WTC11 (cell line): ENCODE measurements around the gene DCAF8L2. TPM values are rescaled to one million over a fixed set of nuclear protein-coding genes. Genes with fewer than 3 reads are reported as not detected.

Experiments used
- ATAC-seq: fragments of 200-7000 bp; cut with Tn5 transposase; 2 replicates; pipeline ENCODE4 v1.10.0; 2021; ENCODE audit warnings: mild to moderate bottlenecking, moderate library complexity
- CTCF ChIA-PET: fragments of 300-600 bp; sonication (Branson Sonifier 250); formaldehyde crosslinking; loops from one replicate; lab custom pipeline; 2021; ENCODE audit warnings: antibody characterized with exemption; lab: Charles Lee
- POLR2A ChIA-PET: fragments of 350-600 bp; sonication (Branson Sonifier 250); formaldehyde crosslinking; loops from one replicate; lab custom pipeline; 2021; ENCODE audit warnings: antibody characterized with exemption; lab: Charles Lee
- DNase-seq: peaks from one replicate; pipeline ENCODE4 v3.0.0; 2021; ENCODE audit warnings: low spot score
- H3K27ac Mint-ChIP-seq: 2 replicates; pipeline ENCODE4 v1.8.0; 2021; ENCODE audit warnings: mixed read lengths
- H3K27me3 Mint-ChIP-seq: 2 replicates; pipeline ENCODE4 v1.8.0; 2021; ENCODE audit warnings: low read depth, mild to moderate bottlenecking, moderate library complexity, mixed read lengths
- H3K36me3 Mint-ChIP-seq: 2 replicates; pipeline ENCODE4 v1.8.0; 2021; ENCODE audit warnings: mixed read lengths
- H3K4me1 Mint-ChIP-seq: 2 replicates; pipeline ENCODE4 v1.8.0; 2022; ENCODE audit warnings: mixed read lengths
- H3K4me3 Mint-ChIP-seq: 2 replicates; pipeline ENCODE4 v1.8.0; 2021; ENCODE audit warnings: mild to moderate bottlenecking, moderate library complexity, mixed read lengths
- H3K9me3 Mint-ChIP-seq: 2 replicates; pipeline ENCODE4 v1.8.0; 2021; ENCODE audit warnings: mixed read lengths
- AFF4 ChIP-seq: sonication (generic); formaldehyde crosslinking; IDR thresholded peaks from 2 replicates; pipeline ENCODE4 v1.8.1; 2023; ENCODE audit warnings: mild to moderate bottlenecking, missing genetic modification reagents, borderline replicate concordance
- ATF1 ChIP-seq: sonication (generic); formaldehyde crosslinking; IDR thresholded peaks from 2 replicates; pipeline ENCODE4 v1.8.1; 2023; ENCODE audit warnings: mild to moderate bottlenecking, moderate library complexity, missing genetic modification reagents
- CBFB ChIP-seq: sonication (generic); formaldehyde crosslinking; IDR thresholded peaks from 2 replicates; pipeline ENCODE4 v1.8.1; 2022; ENCODE audit warnings: mild to moderate bottlenecking, low read depth, missing genetic modification reagents
- CREB1 ChIP-seq: sonication (generic); formaldehyde crosslinking; IDR thresholded peaks from 2 replicates; pipeline ENCODE4 v1.8.0; 2023; ENCODE audit warnings: mild to moderate bottlenecking, missing genetic modification reagents
- E2F5 ChIP-seq: sonication (generic); formaldehyde crosslinking; IDR thresholded peaks from 2 replicates; pipeline ENCODE4 v1.8.1; 2022; ENCODE audit warnings: mild to moderate bottlenecking, moderate library complexity, missing genetic modification reagents
- FOXP1 ChIP-seq: sonication (generic); formaldehyde crosslinking; IDR thresholded peaks from 2 replicates; pipeline ENCODE4 v1.8.0; 2022; ENCODE audit warnings: missing genetic modification reagents, mild to moderate bottlenecking, moderate library complexity, borderline replicate concordance
- HMGA2 ChIP-seq: fragments of 250-450 bp; sonication (Bioruptor Pico); IDR thresholded peaks from 2 replicates; pipeline ENCODE4 v1.4.0; 2021; ENCODE audit warnings: mild to moderate bottlenecking, moderate library complexity
- IRF2 ChIP-seq: sonication (generic); formaldehyde crosslinking; IDR thresholded peaks from 2 replicates; pipeline ENCODE4 v1.8.0; 2022; ENCODE audit warnings: low read depth, missing genetic modification reagents, borderline replicate concordance
- KAT7 ChIP-seq: sonication (generic); formaldehyde crosslinking; IDR thresholded peaks from 2 replicates; pipeline ENCODE4 v1.8.1; 2023; ENCODE audit warnings: missing genetic modification reagents, mild to moderate bottlenecking, borderline replicate concordance
- MYBL2 ChIP-seq: sonication (generic); formaldehyde crosslinking; IDR thresholded peaks from 2 replicates; pipeline ENCODE4 v1.8.1; 2023; ENCODE audit warnings: mild to moderate bottlenecking, moderate library complexity, missing genetic modification reagents
- SMAD4 ChIP-seq: sonication (generic); formaldehyde crosslinking; IDR thresholded peaks from 2 replicates; pipeline ENCODE4 v1.8.0; 2022; ENCODE audit warnings: mild to moderate bottlenecking, missing genetic modification reagents
- SOX15 ChIP-seq: fragments of 250-450 bp; sonication (Bioruptor Pico); IDR thresholded peaks from 2 replicates; pipeline ENCODE4 v1.9.0; 2021; ENCODE audit warnings: mild to moderate bottlenecking
- SP1 ChIP-seq: sonication (generic); formaldehyde crosslinking; conservative IDR thresholded peaks from 2 replicates; pipeline ENCODE4 v1.8.1; 2022; ENCODE audit warnings: missing genetic modification reagents
- TEAD1 ChIP-seq: sonication (generic); formaldehyde crosslinking; IDR thresholded peaks from 2 replicates; pipeline ENCODE4 v1.8.0; 2022; ENCODE audit warnings: mild to moderate bottlenecking, missing genetic modification reagents
- TEAD4 ChIP-seq: sonication (generic); formaldehyde crosslinking; IDR thresholded peaks from 2 replicates; pipeline ENCODE4 v1.8.0; 2022; ENCODE audit warnings: mild to moderate bottlenecking, missing genetic modification reagents
- ZBTB21 ChIP-seq: sonication (generic); formaldehyde crosslinking; IDR thresholded peaks from 2 replicates; pipeline ENCODE4 v1.8.1; 2023; ENCODE audit warnings: mild to moderate bottlenecking, missing genetic modification reagents, borderline replicate concordance
- ZNF121 ChIP-seq: sonication (generic); formaldehyde crosslinking; IDR thresholded peaks from 2 replicates; pipeline ENCODE4 v1.8.0; 2023; ENCODE audit warnings: missing genetic modification reagents
- ZNF219 ChIP-seq: sonication (generic); formaldehyde crosslinking; IDR thresholded peaks from 2 replicates; pipeline ENCODE4 v1.8.0; 2023; ENCODE audit warnings: missing genetic modification reagents, mild to moderate bottlenecking, borderline replicate concordance
- ZNF263 ChIP-seq: sonication (generic); formaldehyde crosslinking; IDR thresholded peaks from 2 replicates; pipeline ENCODE4 v1.8.1; 2022; ENCODE audit warnings: low read depth, mild to moderate bottlenecking, moderate library complexity, missing genetic modification reagents
- ZNF396 ChIP-seq: fragments of 250-450 bp; sonication (Bioruptor Pico); IDR thresholded peaks from 2 replicates; pipeline ENCODE4 v1.8.0; 2021; ENCODE audit warnings: mild to moderate bottlenecking, moderate library complexity, borderline replicate concordance
- total RNA-seq: library from RNA; stranded (reverse); gene quantifications from 3 replicates; pipeline ENCODE4 v1.2.3, GENCODE V29; 2021
- TF ChIP-seq, protein P1 (sequence below): sonication (generic); formaldehyde crosslinking; IDR thresholded peaks from 2 replicates; pipeline ENCODE4 v1.8.0; 2022; ENCODE audit warnings: missing genetic modification reagents
- TF ChIP-seq, protein P2 (sequence below): sonication (generic); formaldehyde crosslinking; IDR thresholded peaks from 2 replicates; pipeline ENCODE4 v1.8.0; 2022; ENCODE audit warnings: mild to moderate bottlenecking, missing genetic modification reagents
- TF ChIP-seq, protein P3 (sequence below): sonication (generic); formaldehyde crosslinking; IDR thresholded peaks from 2 replicates; pipeline ENCODE4 v1.8.0; 2022; ENCODE audit warnings: mild to moderate bottlenecking, missing genetic modification reagents
- TF ChIP-seq, protein P4 (sequence below): sonication (generic); formaldehyde crosslinking; conservative IDR thresholded peaks from 2 replicates; pipeline ENCODE4 v1.8.1; 2023; ENCODE audit warnings: mild to moderate bottlenecking, low read depth, missing genetic modification reagents, moderate library complexity

Gene DCAF8L2
- total RNA-seq, 1 experiment from 2014 or later: not detected

GRCh38 chrX:27600686-27601085, 10.5 kb downstream of the DCAF8L2 start:
- DNase-seq: no peak
- no peaks in the 10 kb centered on the region for H3K9me3 Mint-ChIP-seq
- POLR2A ChIA-PET: no interaction called here
- H3K27me3 Mint-ChIP-seq: no peaks in the 10 kb centered on the region
- CTCF ChIA-PET: interaction anchor here (0.8 kb wide), 1 partner anchor 45 kb away, joined by 3 read pairs; no protein-coding TSS in a partner anchor
- no peaks in the 10 kb centered on the region for H3K36me3 Mint-ChIP-seq
- TF ChIP-seq E2F5 (no peak), ZNF263 (no peak), KAT7 (CRISPR knock-in tag) (no peak), SP1 (CRISPR knock-in tag) (no peak), CBFB (CRISPR knock-in tag) (no peak), MYBL2 (CRISPR knock-in tag) (no peak), AFF4 (CRISPR knock-in tag) (no peak), SOX15 (CRISPR knock-in tag) (no peak), TEAD4 (CRISPR knock-in tag) (no peak), ATF1 (CRISPR knock-in tag) (no peak)
- TF ChIP-seq, protein P1, sequence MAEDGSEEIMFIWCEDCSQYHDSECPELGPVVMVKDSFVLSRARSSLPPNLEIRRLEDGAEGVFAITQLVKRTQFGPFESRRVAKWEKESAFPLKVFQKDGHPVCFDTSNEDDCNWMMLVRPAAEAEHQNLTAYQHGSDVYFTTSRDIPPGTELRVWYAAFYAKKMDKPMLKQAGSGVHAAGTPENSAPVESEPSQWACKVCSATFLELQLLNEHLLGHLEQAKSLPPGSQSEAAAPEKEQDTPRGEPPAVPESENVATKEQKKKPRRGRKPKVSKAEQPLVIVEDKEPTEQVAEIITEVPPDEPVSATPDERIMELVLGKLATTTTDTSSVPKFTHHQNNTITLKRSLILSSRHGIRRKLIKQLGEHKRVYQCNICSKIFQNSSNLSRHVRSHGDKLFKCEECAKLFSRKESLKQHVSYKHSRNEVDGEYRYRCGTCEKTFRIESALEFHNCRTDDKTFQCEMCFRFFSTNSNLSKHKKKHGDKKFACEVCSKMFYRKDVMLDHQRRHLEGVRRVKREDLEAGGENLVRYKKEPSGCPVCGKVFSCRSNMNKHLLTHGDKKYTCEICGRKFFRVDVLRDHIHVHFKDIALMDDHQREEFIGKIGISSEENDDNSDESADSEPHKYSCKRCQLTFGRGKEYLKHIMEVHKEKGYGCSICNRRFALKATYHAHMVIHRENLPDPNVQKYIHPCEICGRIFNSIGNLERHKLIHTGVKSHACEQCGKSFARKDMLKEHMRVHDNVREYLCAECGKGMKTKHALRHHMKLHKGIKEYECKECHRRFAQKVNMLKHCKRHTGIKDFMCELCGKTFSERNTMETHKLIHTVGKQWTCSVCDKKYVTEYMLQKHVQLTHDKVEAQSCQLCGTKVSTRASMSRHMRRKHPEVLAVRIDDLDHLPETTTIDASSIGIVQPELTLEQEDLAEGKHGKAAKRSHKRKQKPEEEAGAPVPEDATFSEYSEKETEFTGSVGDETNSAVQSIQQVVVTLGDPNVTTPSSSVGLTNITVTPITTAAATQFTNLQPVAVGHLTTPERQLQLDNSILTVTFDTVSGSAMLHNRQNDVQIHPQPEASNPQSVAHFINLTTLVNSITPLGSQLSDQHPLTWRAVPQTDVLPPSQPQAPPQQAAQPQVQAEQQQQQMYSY (CRISPR knock-in tag): no peak
- TF ChIP-seq, protein P2, sequence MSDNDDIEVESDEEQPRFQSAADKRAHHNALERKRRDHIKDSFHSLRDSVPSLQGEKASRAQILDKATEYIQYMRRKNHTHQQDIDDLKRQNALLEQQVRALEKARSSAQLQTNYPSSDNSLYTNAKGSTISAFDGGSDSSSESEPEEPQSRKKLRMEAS (CRISPR knock-in tag): no peak
- H3K4me3 Mint-ChIP-seq: no peak overlapping the region
- no peak for ATAC-seq
- no peak overlapping the region for H3K27ac Mint-ChIP-seq
- H3K4me1 Mint-ChIP-seq: no peaks in the 10 kb centered on the region

- ATAC-seq: no peak
- no peaks in the 10 kb centered on the region for H3K4me1 Mint-ChIP-seq
- CTCF ChIA-PET: no interaction called here
- no peak overlapping the region for H3K27ac Mint-ChIP-seq
- DNase-seq: no peak
- TF ChIP-seq, protein P3, sequence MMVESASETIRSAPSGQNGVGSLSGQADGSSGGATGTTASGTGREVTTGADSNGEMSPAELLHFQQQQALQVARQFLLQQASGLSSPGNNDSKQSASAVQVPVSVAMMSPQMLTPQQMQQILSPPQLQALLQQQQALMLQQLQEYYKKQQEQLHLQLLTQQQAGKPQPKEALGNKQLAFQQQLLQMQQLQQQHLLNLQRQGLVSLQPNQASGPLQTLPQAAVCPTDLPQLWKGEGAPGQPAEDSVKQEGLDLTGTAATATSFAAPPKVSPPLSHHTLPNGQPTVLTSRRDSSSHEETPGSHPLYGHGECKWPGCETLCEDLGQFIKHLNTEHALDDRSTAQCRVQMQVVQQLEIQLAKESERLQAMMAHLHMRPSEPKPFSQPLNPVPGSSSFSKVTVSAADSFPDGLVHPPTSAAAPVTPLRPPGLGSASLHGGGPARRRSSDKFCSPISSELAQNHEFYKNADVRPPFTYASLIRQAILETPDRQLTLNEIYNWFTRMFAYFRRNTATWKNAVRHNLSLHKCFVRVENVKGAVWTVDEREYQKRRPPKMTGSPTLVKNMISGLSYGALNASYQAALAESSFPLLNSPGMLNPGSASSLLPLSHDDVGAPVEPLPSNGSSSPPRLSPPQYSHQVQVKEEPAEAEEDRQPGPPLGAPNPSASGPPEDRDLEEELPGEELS (CRISPR knock-in tag): no peak
- TF ChIP-seq TEAD1 (CRISPR knock-in tag): no peak
- no peak for TF ChIP-seq ZBTB21 (CRISPR knock-in tag)
- TF ChIP-seq CREB1 (CRISPR knock-in tag): no peak
- no peak for TF ChIP-seq ZNF121 (CRISPR knock-in tag)
- no peak for TF ChIP-seq IRF2
- no peak for TF ChIP-seq HMGA2 (CRISPR knock-in tag)
- TF ChIP-seq ZNF396 (CRISPR knock-in tag): no peak
- TF ChIP-seq ZNF219: no peak
- TF ChIP-seq, protein P4, sequence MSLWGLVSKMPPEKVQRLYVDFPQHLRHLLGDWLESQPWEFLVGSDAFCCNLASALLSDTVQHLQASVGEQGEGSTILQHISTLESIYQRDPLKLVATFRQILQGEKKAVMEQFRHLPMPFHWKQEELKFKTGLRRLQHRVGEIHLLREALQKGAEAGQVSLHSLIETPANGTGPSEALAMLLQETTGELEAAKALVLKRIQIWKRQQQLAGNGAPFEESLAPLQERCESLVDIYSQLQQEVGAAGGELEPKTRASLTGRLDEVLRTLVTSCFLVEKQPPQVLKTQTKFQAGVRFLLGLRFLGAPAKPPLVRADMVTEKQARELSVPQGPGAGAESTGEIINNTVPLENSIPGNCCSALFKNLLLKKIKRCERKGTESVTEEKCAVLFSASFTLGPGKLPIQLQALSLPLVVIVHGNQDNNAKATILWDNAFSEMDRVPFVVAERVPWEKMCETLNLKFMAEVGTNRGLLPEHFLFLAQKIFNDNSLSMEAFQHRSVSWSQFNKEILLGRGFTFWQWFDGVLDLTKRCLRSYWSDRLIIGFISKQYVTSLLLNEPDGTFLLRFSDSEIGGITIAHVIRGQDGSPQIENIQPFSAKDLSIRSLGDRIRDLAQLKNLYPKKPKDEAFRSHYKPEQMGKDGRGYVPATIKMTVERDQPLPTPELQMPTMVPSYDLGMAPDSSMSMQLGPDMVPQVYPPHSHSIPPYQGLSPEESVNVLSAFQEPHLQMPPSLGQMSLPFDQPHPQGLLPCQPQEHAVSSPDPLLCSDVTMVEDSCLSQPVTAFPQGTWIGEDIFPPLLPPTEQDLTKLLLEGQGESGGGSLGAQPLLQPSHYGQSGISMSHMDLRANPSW (CRISPR knock-in tag): no peak
- TF ChIP-seq FOXP1 (CRISPR knock-in tag): no peak
- TF ChIP-seq SMAD4 (CRISPR knock-in tag): no peak
- no peaks in the 10 kb centered on the region; the same call in 1 of the 2 replicates for H3K9me3 Mint-ChIP-seq
- POLR2A ChIA-PET: no interaction called here
- no peaks in the 10 kb centered on the region for H3K36me3 Mint-ChIP-seq
- no peak overlapping the region for H3K4me3 Mint-ChIP-seq
- no peaks in the 10 kb centered on the region for H3K27me3 Mint-ChIP-seq
These were observed 18.5 kb downstream of the DCAF8L2 start for GRCh38 chrX:27608671-27609070.
